Endothelial cell of umbilical vein (primary cell): ENCODE data around the gene TEC.

Source experiments
- EZH2 ChIP-seq: IDR thresholded peaks from 2 replicates; pipeline ENCODE4 v1.6.1; 2012; ENCODE audit warnings: borderline replicate concordance, low read depth, mild to moderate bottlenecking, moderate library complexity, low read length, inconsistent platforms; ENCODE audit not compliant: severe bottlenecking
- POLR2A ChIP-seq: IDR thresholded peaks from 2 replicates; pipeline ENCODE4 v1.6.1; 2012; ENCODE audit warnings: low read depth, mild to moderate bottlenecking, control low read depth, low read length

- TF ChIP-seq EZH2 (no peak), POLR2A (no peak)
Measured at GRCh38 chr4:48116582-48116981, 153.1 kb downstream of the TEC start.
